ENCODE results near the gene C8A.

Gene C8A

GRCh38 chr1:56837244-56837939 is 17.2 kb upstream of the C8A start:
- no peak for DNase-seq (ENCODE audit: low read depth in 2 of 2, low spot score in 1 of 2)

DNA sequence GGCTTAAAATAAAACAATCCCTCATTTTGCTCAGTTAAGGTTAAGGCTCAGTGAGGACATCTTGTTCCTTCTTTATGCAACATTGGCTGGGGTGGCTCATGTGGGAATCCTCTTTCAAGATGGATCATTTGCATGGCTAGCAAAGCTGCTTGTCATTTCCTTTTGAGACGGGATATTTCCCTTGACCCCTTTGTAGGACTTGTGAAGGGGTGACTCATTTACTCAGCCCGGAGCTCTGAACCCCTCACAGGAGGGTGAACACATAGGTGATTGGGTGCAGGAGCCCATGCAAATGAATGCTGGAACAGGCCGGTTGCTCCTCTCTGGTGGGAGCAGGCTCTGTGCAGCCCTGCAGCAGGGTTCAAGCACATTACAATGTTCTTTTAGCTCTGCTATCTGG is 15.8 kb upstream of the C8A start:
- no peak for DNase-seq (ENCODE audit: low read depth in 2 of 2, low spot score in 1 of 2)

DNA sequence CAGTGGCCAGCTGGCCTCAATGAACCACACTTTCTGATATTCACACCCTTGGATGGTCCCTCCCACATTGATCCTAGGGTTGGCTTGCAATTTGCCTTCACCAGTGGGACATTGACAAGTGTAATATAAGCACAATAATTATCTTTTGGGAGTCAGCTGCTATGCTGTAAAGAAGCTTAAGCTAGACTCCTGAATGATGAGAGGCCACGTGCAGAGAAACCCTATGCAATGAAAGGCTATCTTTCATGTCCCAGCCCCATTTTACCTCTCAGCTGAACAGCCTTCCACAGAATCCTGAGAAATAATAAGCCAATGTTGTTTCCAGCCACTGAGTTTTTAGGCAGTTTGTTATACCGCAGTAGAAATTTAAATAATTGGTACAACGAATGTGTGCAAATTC is 11.1 kb upstream of the C8A start:
- no peak for DNase-seq (ENCODE audit: low read depth in 2 of 2, low spot score in 1 of 2)

- no peak for DNase-seq (ENCODE audit: low read depth in 2 of 2, low spot score in 1 of 2)
These were observed 10.0 kb upstream of the C8A start for GRCh38 chr1:56844545-56845136.

- no peak for DNase-seq (ENCODE audit: low read depth in 2 of 2, low spot score in 1 of 2)
These were observed 9.3 kb upstream of the C8A start for GRCh38 chr1:56845343-56845742.

GRCh38 chr1:56849750-56850149 is 4.8 kb upstream of the C8A start:
- DNase-seq (ENCODE audit: low read depth in 2 of 2, low spot score in 1 of 2), result no peak

GRCh38 chr1:56850411-56850810 is 4.2 kb upstream of the C8A start:
- no peak for DNase-seq (ENCODE audit: low read depth in 2 of 2, low spot score in 1 of 2)

GRCh38 chr1:56850922-56851321 is 3.7 kb upstream of the C8A start:
- DNase-seq (ENCODE audit: low read depth in 2 of 2, low spot score in 1 of 2), result no peak

GRCh38 chr1:56852476-56852875 is 2.1 kb upstream of the C8A start:
- no peak for DNase-seq (ENCODE audit: low read depth in 2 of 2, low spot score in 1 of 2)

- no peak for DNase-seq (ENCODE audit: low read depth in 2 of 2, low spot score in 1 of 2)
These were observed 593 bp downstream of the C8A start for GRCh38 chr1:56855190-56855589.

DNA sequence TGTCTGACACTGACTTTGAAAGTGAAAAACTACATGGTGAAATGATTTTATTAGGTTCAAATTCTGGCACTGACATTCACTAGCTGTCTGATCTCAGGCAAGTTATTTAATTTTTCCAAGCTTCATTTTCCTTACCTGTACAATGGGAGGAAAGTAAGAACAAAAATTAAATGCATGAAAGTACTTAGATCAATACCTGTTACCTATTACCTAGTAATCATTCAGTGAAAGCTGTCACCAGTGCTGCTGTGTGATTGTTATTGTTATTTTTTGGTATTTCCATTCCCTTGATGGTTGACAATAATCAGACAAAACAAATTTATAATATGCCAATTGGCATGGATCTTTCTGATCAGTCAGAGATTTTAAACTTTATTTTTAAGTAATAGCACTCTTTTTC is 1.6 kb downstream of the C8A start:
- DNase-seq (ENCODE audit: low read depth in 2 of 2, low spot score in 1 of 2), result no peak

DNA sequence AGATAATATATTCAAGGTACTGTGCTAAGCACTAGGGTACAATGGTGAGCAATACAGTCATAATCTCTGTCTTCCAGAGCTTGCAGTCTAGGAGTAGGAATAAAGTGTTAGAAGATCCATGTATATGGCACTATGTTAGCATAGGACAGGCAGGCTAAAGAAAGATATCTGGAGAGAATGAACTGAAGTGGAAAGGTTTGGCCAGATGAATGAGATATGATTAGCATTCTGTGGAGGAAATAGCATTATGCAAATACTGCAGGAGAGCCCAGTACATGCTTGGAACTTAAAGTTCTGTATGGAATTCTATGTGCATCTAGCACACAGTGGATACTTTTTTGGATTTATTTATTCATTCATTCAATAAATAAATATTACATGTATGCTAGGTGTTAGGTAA is 4.7 kb downstream of the C8A start:
- DNase-seq (ENCODE audit: low read depth in 2 of 2, low spot score in 1 of 2), result no peak

DNA sequence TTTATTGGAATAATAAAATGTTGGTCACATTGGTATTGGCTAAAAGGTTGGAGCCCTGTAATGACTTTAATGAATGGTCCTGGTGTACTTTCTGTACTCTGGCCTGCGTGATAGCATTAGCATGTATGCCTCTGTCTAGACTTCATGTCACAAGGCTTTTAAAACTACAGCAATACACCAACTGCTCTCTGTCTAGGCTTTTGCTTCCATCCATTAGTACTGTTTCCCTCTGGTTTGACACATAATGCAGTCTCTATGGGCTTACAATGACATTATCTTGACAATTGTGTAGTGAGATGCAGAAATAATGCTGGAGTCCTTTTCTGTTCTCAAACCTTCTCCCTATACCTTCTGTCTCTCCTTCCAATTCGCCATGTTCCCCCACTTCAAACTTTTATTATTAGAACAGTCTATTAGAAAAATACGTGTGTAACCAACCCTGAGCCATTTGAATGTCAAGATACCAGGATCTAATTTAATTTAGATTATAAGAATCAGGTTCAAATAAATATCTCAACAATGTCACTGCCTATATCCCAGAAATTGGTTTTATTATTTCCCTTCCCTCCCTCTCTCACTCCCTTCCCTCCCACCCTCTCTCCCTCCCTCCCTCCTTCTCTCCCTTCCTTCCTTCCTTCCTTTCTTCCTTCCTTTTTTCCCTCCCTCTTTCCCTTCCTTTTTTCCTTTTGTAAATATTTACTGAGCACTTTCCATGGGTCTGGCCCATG is 8.8 kb downstream of the C8A start:
- no peak for DNase-seq (ENCODE audit: low read depth in 2 of 2, low spot score in 1 of 2)

GRCh38 chr1:56864430-56864829 is 9.8 kb downstream of the C8A start:
- no peak for DNase-seq (ENCODE audit: low read depth in 2 of 2, low spot score in 1 of 2)

GRCh38 chr1:56866656-56867055 is 12.1 kb downstream of the C8A start:
- no peak for DNase-seq (ENCODE audit: low read depth in 2 of 2, low spot score in 1 of 2)

GRCh38 chr1:56867491-56867890 is 12.9 kb downstream of the C8A start:
- no peak for DNase-seq (ENCODE audit: low read depth in 2 of 2, low spot score in 1 of 2)

- no peak for DNase-seq (ENCODE audit: low read depth in 2 of 2, low spot score in 1 of 2)
These were observed 14.2 kb downstream of the C8A start for GRCh38 chr1:56868761-56869160.

DNA sequence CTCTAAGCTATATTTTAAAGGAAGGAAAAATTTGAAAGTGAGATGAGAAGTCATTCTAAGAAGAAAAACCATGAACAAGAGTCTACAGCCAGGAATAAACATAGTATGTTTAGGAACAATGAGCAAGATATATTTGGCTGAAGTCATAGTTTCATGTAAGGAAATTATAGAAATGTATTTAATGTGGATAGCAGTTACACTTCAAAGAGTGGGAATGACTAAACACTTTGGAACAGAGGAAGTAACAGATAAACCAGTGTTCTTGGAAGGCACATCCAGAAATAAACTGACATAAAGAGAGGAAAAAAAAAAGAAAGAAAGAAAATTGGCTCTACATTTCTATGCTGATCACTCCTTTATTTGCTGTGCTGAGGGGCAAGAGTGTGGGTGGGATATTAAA is 18.0 kb downstream of the C8A start:
- no peak for DNase-seq (ENCODE audit: low read depth in 2 of 2, low spot score in 1 of 2)

GRCh38 chr1:56873213-56873612 is 18.6 kb downstream of the C8A start:
- no peak for DNase-seq (ENCODE audit: low read depth in 2 of 2, low spot score in 1 of 2)

DNA sequence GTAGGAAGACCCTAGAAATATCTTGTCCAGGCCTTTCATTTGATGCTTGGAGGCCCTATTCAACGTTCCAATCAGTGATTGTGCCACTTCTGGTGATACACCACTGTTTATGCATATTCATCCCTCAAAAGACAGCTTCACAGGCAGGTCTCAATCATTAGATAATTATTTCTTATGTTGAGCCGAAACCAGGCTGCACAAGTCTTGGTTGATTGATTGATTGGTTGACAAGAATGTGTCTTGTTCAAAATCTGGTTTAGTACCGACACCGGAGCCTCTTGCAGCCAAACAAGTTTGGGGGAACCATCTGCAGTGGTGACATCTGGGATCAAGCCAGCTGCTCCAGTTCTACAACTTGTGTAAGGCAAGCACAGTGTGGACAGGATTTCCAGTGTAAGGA is 20.1 kb downstream of the C8A start:
- DNase-seq (ENCODE audit: low read depth in 2 of 2, low spot score in 1 of 2), result no peak

DNA sequence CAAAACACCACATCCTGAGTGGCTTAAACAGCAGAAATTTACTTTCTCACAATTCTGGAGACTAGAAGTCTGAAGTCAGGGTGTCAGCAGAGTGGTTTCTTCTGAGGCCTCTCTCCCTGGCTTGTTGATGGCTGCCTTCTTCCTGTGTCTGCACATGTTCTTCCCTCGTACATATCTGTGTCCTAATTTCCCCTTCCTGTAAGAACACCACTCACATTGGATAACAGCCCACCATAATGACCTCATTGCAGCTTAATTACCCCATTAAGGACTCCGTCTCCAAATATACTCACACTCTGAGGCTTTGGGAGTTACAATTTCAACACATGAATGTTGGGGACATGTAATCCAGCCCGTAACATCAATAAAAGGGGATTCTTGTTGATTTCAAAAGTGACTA is 23.4 kb downstream of the C8A start:
- DNase-seq (ENCODE audit: low read depth in 2 of 2, low spot score in 1 of 2), result no peak

GRCh38 chr1:56880774-56881173 is 26.2 kb downstream of the C8A start:
- no peak for DNase-seq (ENCODE audit: low read depth in 2 of 2, low spot score in 1 of 2)

DNA sequence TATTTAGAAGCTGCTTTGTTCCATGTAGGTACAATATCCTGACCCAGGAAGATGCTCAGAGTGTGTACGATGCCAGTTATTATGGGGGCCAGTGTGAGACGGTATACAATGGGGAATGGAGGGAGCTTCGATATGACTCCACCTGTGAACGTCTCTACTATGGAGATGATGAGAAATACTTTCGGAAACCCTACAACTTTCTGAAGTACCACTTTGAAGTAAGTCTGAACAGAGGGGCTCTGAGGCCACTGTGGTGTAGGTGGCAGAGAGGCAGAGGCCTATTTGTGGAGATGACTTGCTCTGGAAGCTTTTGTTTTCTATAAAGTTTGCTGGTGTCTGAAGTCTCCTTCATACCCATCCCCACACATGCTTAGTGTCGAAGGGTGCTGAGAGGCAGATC is 26.8 kb downstream of the C8A start:
- no peak for DNase-seq (ENCODE audit: low read depth in 2 of 2, low spot score in 1 of 2)
